PC-3 (cell line): ENCODE measurements around the gene PCDHGA10. TPM values are rescaled to one million over a fixed set of nuclear protein-coding genes. Genes with fewer than 3 reads are reported as not detected.
"Not testable (repeated sequence)": the region's sequence is repeated elsewhere in the genome, so short reads cannot be mapped to it uniquely, and the experiment has no call there.

Source experiments
- ATAC-seq: fragments of 200-7000 bp; cut with Tn5 transposase; 2 replicates; pipeline ENCODE4 v1.9.1; 2020; ENCODE audit warnings: mild to moderate bottlenecking, moderate library complexity
- BruUV-seq: library from RNA; stranded (reverse); fragments of 400-500 nt; replicated peaks from 2 replicates; lab custom pipeline; 2021; lab: Mats Ljungman, UMichigan
- CTCF ChIA-PET: fragments of 300-600 bp; sonication (Branson Sonifier 250); formaldehyde crosslinking; loops from one replicate; lab custom pipeline; 2022; ENCODE audit warnings: antibody characterized with exemption; lab: Charles Lee
- POLR2A ChIA-PET: fragments of 300-600 bp; sonication (Branson Sonifier 250); formaldehyde crosslinking; loops from one replicate; lab custom pipeline; 2022; ENCODE audit warnings: antibody characterized with exemption; ENCODE audit not compliant: unreplicated experiment; lab: Charles Lee
- DNase-seq: peaks from one replicate; pipeline ENCODE4 v3.0.0-alpha.2; 2015
- H2AFZ ChIP-seq: fragments of 300-600 bp; sonication (generic); 2 replicates; pipeline ENCODE4 v1.6.0; 2016; ENCODE audit warnings: antibody characterized with exemption, low read length
- H3F3A ChIP-seq: fragments of 300-600 bp; sonication (generic); one replicate; pipeline ENCODE4 v1.6.0; 2017; ENCODE audit warnings: antibody characterized with exemption, low read length, control low read depth, mild to moderate bottlenecking; ENCODE audit not compliant: unreplicated experiment
- H3K27ac ChIP-seq: fragments of 300-600 bp; sonication (generic); 2 replicates; pipeline ENCODE4 v1.5.1; 2016; ENCODE audit warnings: mild to moderate bottlenecking, low read length
- H3K27me3 ChIP-seq: fragments of 300-600 bp; sonication (generic); 2 replicates; pipeline ENCODE4 v1.6.1; 2016; ENCODE audit warnings: low read length, mixed read lengths
- H3K36me3 ChIP-seq: fragments of 300-600 bp; sonication (generic); 2 replicates; pipeline ENCODE4 v1.6.1; 2016; ENCODE audit warnings: low read depth, mixed run types, low read length, mixed read lengths
- H3K4me1 ChIP-seq: fragments of 300-600 bp; sonication (generic); 2 replicates; pipeline ENCODE4 v1.5.1; 2016; ENCODE audit warnings: low read length; ENCODE audit not compliant: insufficient read depth
- H3K4me2 ChIP-seq: fragments of 300-600 bp; sonication (generic); 2 replicates; pipeline ENCODE4 v1.6.0; 2016; ENCODE audit warnings: low read length
- H3K4me3 ChIP-seq: fragments of 300-600 bp; sonication (generic); 2 replicates; pipeline ENCODE4 v1.5.1; 2016; ENCODE audit warnings: mild to moderate bottlenecking, low read length, mixed read lengths
- H3K79me2 ChIP-seq: fragments of 300-600 bp; sonication (generic); 2 replicates; pipeline ENCODE4 v1.6.1; 2017; ENCODE audit warnings: low read length, mixed read lengths
- H3K9ac ChIP-seq: fragments of 300-600 bp; sonication (generic); 2 replicates; pipeline ENCODE4 v1.6.0; 2016; ENCODE audit warnings: mild to moderate bottlenecking, low read length
- H3K9me2 ChIP-seq: fragments of 300-600 bp; sonication (generic); replicated peaks from 2 replicates; pipeline ENCODE4 v1.6.1; 2016; ENCODE audit warnings: mixed run types, low read length, mixed read lengths
- H3K9me3 ChIP-seq: fragments of 300-600 bp; sonication (generic); 2 replicates; pipeline ENCODE4 v1.6.1; 2016; ENCODE audit warnings: low read length, mixed read lengths
- H4K20me1 ChIP-seq: fragments of 300-600 bp; sonication (generic); 2 replicates; pipeline ENCODE4 v1.6.1; 2016; ENCODE audit warnings: low read length, mixed read lengths
- EZH2 ChIP-seq: fragments of 300-600 bp; sonication (generic); IDR thresholded peaks from one replicate; pipeline ENCODE4 v1.6.1; 2017; ENCODE audit warnings: antibody characterized with exemption, mild to moderate bottlenecking, low read length; ENCODE audit not compliant: unreplicated experiment
- EZH2phosphoT487 ChIP-seq: fragments of 300-600 bp; sonication (generic); IDR thresholded peaks from 2 replicates; pipeline ENCODE4 v1.6.1; 2018; ENCODE audit warnings: mild to moderate bottlenecking, antibody characterized with exemption, low read length, borderline replicate concordance
- intact Hi-C: fragments of 100-400 bp; cut with micrococcal nuclease; formaldehyde crosslinking; loops from 2 replicates; pipeline ENCODE4 v1.9.0; 2023
- total RNA-seq: library from RNA; depleted of rRNA; stranded (reverse); fragments of >200 nt; gene quantifications from 2 replicates; pipeline ENCODE4 v1.2.3, GENCODE V29; 2014
- TF ChIP-seq, protein P1 (sequence below): fragments of 300-600 bp; sonication (generic); conservative IDR thresholded peaks from 2 replicates; pipeline ENCODE4 v1.5.1; 2017; ENCODE audit warnings: antibody characterized with exemption, low read depth, mild to moderate bottlenecking, low read length

Gene PCDHGA10
- total RNA-seq, 1 experiment from 2014 or later: 0.84 TPM

DNA sequence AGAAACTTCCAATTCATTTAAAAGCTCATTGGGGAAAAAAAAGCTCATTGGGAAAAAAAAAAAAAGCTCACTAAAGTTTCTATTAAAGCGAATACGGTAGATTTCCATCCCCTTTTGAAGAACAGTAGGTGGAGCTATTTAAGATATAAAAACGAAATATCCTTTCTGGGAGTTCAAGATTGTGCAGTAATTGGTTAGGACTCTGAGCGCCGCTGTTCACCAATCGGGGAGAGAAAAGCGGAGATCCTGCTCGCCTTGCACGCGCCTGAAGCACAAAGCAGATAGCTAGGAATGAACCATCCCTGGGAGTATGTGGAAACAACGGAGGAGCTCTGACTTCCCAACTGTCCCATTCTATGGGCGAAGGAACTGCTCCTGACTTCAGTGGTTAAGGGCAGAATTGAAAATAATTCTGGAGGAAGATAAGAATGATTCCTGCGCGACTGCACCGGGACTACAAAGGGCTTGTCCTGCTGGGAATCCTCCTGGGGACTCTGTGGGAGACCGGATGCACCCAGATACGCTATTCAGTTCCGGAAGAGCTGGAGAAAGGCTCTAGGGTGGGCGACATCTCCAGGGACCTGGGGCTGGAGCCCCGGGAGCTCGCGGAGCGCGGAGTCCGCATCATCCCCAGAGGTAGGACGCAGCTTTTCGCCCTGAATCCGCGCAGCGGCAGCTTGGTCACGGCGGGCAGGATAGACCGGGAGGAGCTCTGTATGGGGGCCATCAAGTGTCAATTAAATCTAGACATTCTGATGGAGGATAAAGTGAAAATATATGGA lies 17.7 kb downstream of the PCDHGA10 start, which contains the start of gene PCDHGA12:
TSS of gene PCDHGA12 (plus strand) at position 176 of the 782 bp plus-strand sequence. CDS start at position 429, 253 bp downstream.
- DNase-seq (no peak), ATAC-seq (no peak)
- Histone ChIP-seq H3F3A (no peaks in the 10 kb centered on the region), H3K4me3 (no peak within 1 kb of the TSS), H3K4me2 (no peak within 1 kb of the TSS), H3K36me3 (no peaks in the 10 kb centered on the region), H4K20me1 (no peaks in the 10 kb centered on the region), H3K9me2 (no peaks in the 10 kb centered on the region), H3K27me3 (no peaks in the 10 kb centered on the region), H3K27ac (no peak within 1 kb of the TSS), H3K9me3 (0 out of 2 replicates have a peak, but pooled peaks cover 4% of the 10 kb centered on the region), H3K4me1 (no peaks in the 10 kb centered on the region), H3K79me2 (no peaks in the 10 kb centered on the region), H3K9ac (no peak within 1 kb of the TSS), H2AFZ (no peak within 1 kb of the TSS)
- CTCF ChIA-PET: no interaction called here
- no peak for TF ChIP-seq EZH2
- TF ChIP-seq, protein P1, sequence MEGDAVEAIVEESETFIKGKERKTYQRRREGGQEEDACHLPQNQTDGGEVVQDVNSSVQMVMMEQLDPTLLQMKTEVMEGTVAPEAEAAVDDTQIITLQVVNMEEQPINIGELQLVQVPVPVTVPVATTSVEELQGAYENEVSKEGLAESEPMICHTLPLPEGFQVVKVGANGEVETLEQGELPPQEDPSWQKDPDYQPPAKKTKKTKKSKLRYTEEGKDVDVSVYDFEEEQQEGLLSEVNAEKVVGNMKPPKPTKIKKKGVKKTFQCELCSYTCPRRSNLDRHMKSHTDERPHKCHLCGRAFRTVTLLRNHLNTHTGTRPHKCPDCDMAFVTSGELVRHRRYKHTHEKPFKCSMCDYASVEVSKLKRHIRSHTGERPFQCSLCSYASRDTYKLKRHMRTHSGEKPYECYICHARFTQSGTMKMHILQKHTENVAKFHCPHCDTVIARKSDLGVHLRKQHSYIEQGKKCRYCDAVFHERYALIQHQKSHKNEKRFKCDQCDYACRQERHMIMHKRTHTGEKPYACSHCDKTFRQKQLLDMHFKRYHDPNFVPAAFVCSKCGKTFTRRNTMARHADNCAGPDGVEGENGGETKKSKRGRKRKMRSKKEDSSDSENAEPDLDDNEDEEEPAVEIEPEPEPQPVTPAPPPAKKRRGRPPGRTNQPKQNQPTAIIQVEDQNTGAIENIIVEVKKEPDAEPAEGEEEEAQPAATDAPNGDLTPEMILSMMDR: no peak
- TF ChIP-seq EZH2phosphoT487: no peak
- POLR2A ChIA-PET: interaction anchor here (0.6 kb wide), 1 partner anchor 42 kb away, joined by 10 read pairs; no protein-coding TSS in a partner anchor
- intact Hi-C loops: no loop called here
- no TSS peak for BruUV-seq

GRCh38 chr5:141431286-141431685 lies 18.5 kb downstream of the PCDHGA10 start:
- no peak overlapping the region for H3K27ac ChIP-seq
- ATAC-seq (no peak), DNase-seq (no peak)
- H3K9me2 ChIP-seq: no peaks in the 10 kb centered on the region
- H3K4me2 ChIP-seq: no peak overlapping the region
- no peaks in the 10 kb centered on the region for H4K20me1 ChIP-seq
- H3K79me2 ChIP-seq: no peaks in the 10 kb centered on the region
- no peak overlapping the region for H3K4me3 ChIP-seq
- POLR2A ChIA-PET: no interaction called here
- TF ChIP-seq EZH2: no peak
- TF ChIP-seq, protein P1: no peak
- no peak for TF ChIP-seq EZH2phosphoT487
- intact Hi-C loops: no loop called here
- no peaks in the 10 kb centered on the region for H3K4me1 ChIP-seq
- H3K36me3 ChIP-seq: no peaks in the 10 kb centered on the region
- no peak overlapping the region for H3K9ac ChIP-seq
- H3F3A ChIP-seq: no peaks in the 10 kb centered on the region
- H3K27me3 ChIP-seq: no peaks in the 10 kb centered on the region
- no TSS peak for BruUV-seq
- no peak overlapping the region for H2AFZ ChIP-seq
- CTCF ChIA-PET: no interaction called here
- H3K9me3 ChIP-seq: 0 out of 2 replicates have a peak, but pooled peaks cover 4% of the 10 kb centered on the region

GRCh38 chr5:141432308-141432707 lies 19.5 kb downstream of the PCDHGA10 start:
- H3K9me3 ChIP-seq, H4K20me1 ChIP-seq, DNase-seq, H3K27me3 ChIP-seq, H3K4me3 ChIP-seq, intact Hi-C loops, H3K79me2 ChIP-seq, H3F3A ChIP-seq, BruUV-seq, H3K9ac ChIP-seq, H3K36me3 ChIP-seq, H3K4me2 ChIP-seq, H3K27ac ChIP-seq, CTCF ChIA-PET, POLR2A ChIA-PET, H3K9me2 ChIP-seq, ATAC-seq, H2AFZ ChIP-seq, H3K4me1 ChIP-seq: not testable (repeated sequence)

- not testable (repeated sequence) for ATAC-seq, H3K4me1 ChIP-seq
Measured at GRCh38 chr5:141432726-141433125, 19.9 kb downstream of the PCDHGA10 start.

More at GRCh38 chr5:141432726-141433125, 19.9 kb downstream of the PCDHGA10 start:
- H3K27me3 ChIP-seq, H3K9me3 ChIP-seq, H3F3A ChIP-seq, H3K9me2 ChIP-seq, H3K4me2 ChIP-seq, H3K9ac ChIP-seq, intact Hi-C loops, H2AFZ ChIP-seq, H3K27ac ChIP-seq, H3K4me3 ChIP-seq, POLR2A ChIA-PET, DNase-seq, H3K36me3 ChIP-seq, H4K20me1 ChIP-seq, BruUV-seq, H3K79me2 ChIP-seq, CTCF ChIA-PET: not testable (repeated sequence)
